ENCODE results near the gene CSNK2B. TPM values are rescaled to one million over a fixed set of nuclear protein-coding genes. Genes with fewer than 3 reads are reported as not detected.

Gene CSNK2B
- total and polyA plus RNA-seq, 11 donors: 111 to 323 (median 124) TPM

- 93 to 96% (median 95%) methylated on average over 9 of the region's 9 CpGs for WGBS, 4 donors
- Histone ChIP-seq H3K4me3 (no peak overlapping the region), H3K9me3 (no peaks in the 10 kb centered on the region), H3K27ac (no peak overlapping the region), H3K27me3 (no peaks in the 10 kb centered on the region), H3K36me3 (peaks cover 4 to 100% (median 100%) of the 10 kb centered on the region in 9 donors), H3K4me1 (peaks cover 0 to 10% (median 1%) of the 10 kb centered on the region in 12 donors)
- no peak for TF ChIP-seq POLR2A (IDR thresholded peaks at IDR 0.05)
- TF ChIP-seq CTCF (IDR thresholded peaks at IDR 0.05): no peak
- ATAC-seq (no peak), DNase-seq (no peak)
- intact Hi-C loops (cut with DNase I): no loop called here
These were observed 20.6 kb upstream of the CSNK2B start for GRCh38 chr6:31645325-31645724.

GRCh38 chr6:31651602-31652191 lies 14.2 kb upstream of the CSNK2B start:
- Histone ChIP-seq H3K9me3 (no peaks in the 10 kb centered on the region), H3K27ac (peak overlapping the region; percentile 94 to 99 (median 98)), H3K4me3 (peak overlapping the region; percentile 62 to 92 (median 79)), H3K36me3 (peaks cover 0 to 61% (median 45%) of the 10 kb centered on the region in 9 donors), H3K27me3 (no peaks in the 10 kb centered on the region), H3K4me1 (peaks cover 2 to 32% (median 21%) of the 10 kb centered on the region in 12 donors)
- ATAC-seq (peak; percentile 61 to 81 (median 72)), DNase-seq (peak in 4 of 5 donors; percentile 79 to 83 (median 82))
- WGBS, 4 donors: 3 to 4% (median 3%) methylated on average over 20 to 29 of the region's 29 CpGs
- no peak for TF ChIP-seq POLR2A (IDR thresholded peaks at IDR 0.05)
- TF ChIP-seq CTCF (IDR thresholded peaks at IDR 0.05): no peak
- intact Hi-C loops (cut with DNase I): loop anchor here in 3 of 10 donors (1.0 kb wide), 1 partner anchor 31 kb away; the partner anchor contains the start of gene PRRC2A (in 3 of the 3)

- peaks cover 2 to 42% (median 26%) of the 10 kb centered on the region in 12 donors for H3K4me1 ChIP-seq
- 9 to 10% (median 10%) methylated on average over 37 of the region's 37 CpGs for WGBS, 4 donors
- H3K36me3 ChIP-seq: peaks cover 0 to 56% (median 37%) of the 10 kb centered on the region in 9 donors
These were observed 12.8 kb upstream of the CSNK2B start for GRCh38 chr6:31652925-31653724.

More at GRCh38 chr6:31652925-31653724, 12.8 kb upstream of the CSNK2B start:
- TF ChIP-seq CTCF (IDR thresholded peaks at IDR 0.05): peak in 3 of 12 donors; percentile 5 to 31 (median 28)
- TF ChIP-seq POLR2A (IDR thresholded peaks at IDR 0.05): peak; percentile 31 to 70
- no peaks in the 10 kb centered on the region for H3K27me3 ChIP-seq
- intact Hi-C loops (cut with DNase I): loop anchor here in 3 of 10 donors (1.0 kb wide), 1 partner anchor 33 kb away; the partner anchor contains the start of gene PRRC2A (in 3 of the 3)
- ATAC-seq: peak; percentile 73 to 83 (median 80)
- peak overlapping the region; percentile 94 to 99 (median 98) for H3K27ac ChIP-seq
- DNase-seq: peak; percentile 87 to 92 (median 90)
- no peaks in the 10 kb centered on the region for H3K9me3 ChIP-seq
- H3K4me3 ChIP-seq: peak overlapping the region; percentile 62 to 92 (median 79)
